ENCODE results near the gene PLSCR4. TPM values are rescaled to one million over a fixed set of nuclear protein-coding genes. Genes with fewer than 3 reads are reported as not detected.

Gene PLSCR4
- total RNA-seq, 1 donor from 2014 or later: 1.1 TPM

- H2AFZ ChIP-seq (ENCODE audit: low read depth, low read length): no peak overlapping the region
- no peak overlapping the region for H3K9ac ChIP-seq (ENCODE audit: low read length)
- no peak overlapping the region for H3K4me3 Mint-ChIP-seq (ENCODE audit: unreplicated experiment)
- no peaks in the 10 kb centered on the region for H3K9me3 Mint-ChIP-seq (ENCODE audit: unreplicated experiment)
- no peaks in the 10 kb centered on the region for H3K4me1 ChIP-seq (ENCODE audit: insufficient read depth, low read length)
- no peaks in the 10 kb centered on the region for H3K9me3 ChIP-seq (ENCODE audit: insufficient read depth, low read depth, low read length)
- no peaks in the 10 kb centered on the region for H3K27me3 Mint-ChIP-seq (ENCODE audit: low read depth, unreplicated experiment)
- no peaks in the 10 kb centered on the region for H4K20me1 ChIP-seq (ENCODE audit: insufficient read depth, low read length)
- FAIRE-seq (no peak), DNase-seq (ENCODE audit: low read depth) (no peak)
- no peak overlapping the region for H3K27ac Mint-ChIP-seq (ENCODE audit: unreplicated experiment)
- no peaks in the 10 kb centered on the region for H3K36me3 ChIP-seq (ENCODE audit: insufficient read depth, low read length)
- TF ChIP-seq, protein P1, sequence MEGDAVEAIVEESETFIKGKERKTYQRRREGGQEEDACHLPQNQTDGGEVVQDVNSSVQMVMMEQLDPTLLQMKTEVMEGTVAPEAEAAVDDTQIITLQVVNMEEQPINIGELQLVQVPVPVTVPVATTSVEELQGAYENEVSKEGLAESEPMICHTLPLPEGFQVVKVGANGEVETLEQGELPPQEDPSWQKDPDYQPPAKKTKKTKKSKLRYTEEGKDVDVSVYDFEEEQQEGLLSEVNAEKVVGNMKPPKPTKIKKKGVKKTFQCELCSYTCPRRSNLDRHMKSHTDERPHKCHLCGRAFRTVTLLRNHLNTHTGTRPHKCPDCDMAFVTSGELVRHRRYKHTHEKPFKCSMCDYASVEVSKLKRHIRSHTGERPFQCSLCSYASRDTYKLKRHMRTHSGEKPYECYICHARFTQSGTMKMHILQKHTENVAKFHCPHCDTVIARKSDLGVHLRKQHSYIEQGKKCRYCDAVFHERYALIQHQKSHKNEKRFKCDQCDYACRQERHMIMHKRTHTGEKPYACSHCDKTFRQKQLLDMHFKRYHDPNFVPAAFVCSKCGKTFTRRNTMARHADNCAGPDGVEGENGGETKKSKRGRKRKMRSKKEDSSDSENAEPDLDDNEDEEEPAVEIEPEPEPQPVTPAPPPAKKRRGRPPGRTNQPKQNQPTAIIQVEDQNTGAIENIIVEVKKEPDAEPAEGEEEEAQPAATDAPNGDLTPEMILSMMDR (IDR thresholded peaks at IDR 0.05; ENCODE audit: insufficient read depth, low read depth, low read length): no peak
- TF ChIP-seq EZH2 (IDR thresholded peaks at IDR 0.05; ENCODE audit: insufficient read depth, low read length): no peak
- no peaks in the 10 kb centered on the region for H3K4me1 Mint-ChIP-seq (ENCODE audit: low read depth, unreplicated experiment)
- no peak overlapping the region for H3K4me2 ChIP-seq (ENCODE audit: low read length)
- H3K4me3 ChIP-seq (ENCODE audit: insufficient read depth, low read depth, low read length): no peak overlapping the region
- no peaks in the 10 kb centered on the region for H3K79me2 ChIP-seq (ENCODE audit: insufficient read depth, low read length)
- no peak overlapping the region for H3K27ac ChIP-seq (ENCODE audit: low read depth, low read length)
- H3K36me3 Mint-ChIP-seq (ENCODE audit: low read depth, unreplicated experiment): no peaks in the 10 kb centered on the region
- H3K27me3 ChIP-seq (ENCODE audit: insufficient read depth, low read length): no peaks in the 10 kb centered on the region
Measured at GRCh38 chr3:146268535-146269219, 17.8 kb upstream of the PLSCR4 start.

- no peak for TF ChIP-seq EZH2 (IDR thresholded peaks at IDR 0.05; ENCODE audit: insufficient read depth, low read length)
- TF ChIP-seq, protein P1 (IDR thresholded peaks at IDR 0.05; ENCODE audit: insufficient read depth, low read depth, low read length): no peak
Measured at GRCh38 chr3:146265720-146266119, 14.8 kb upstream of the PLSCR4 start.

More at GRCh38 chr3:146265720-146266119, 14.8 kb upstream of the PLSCR4 start:
- Mint-ChIP-seq H3K4me3 (ENCODE audit: unreplicated experiment) (no peak overlapping the region), H3K9me3 (ENCODE audit: unreplicated experiment) (no peaks in the 10 kb centered on the region), H3K36me3 (ENCODE audit: low read depth, unreplicated experiment) (no peaks in the 10 kb centered on the region), H3K27me3 (ENCODE audit: low read depth, unreplicated experiment) (no peaks in the 10 kb centered on the region), H3K4me1 (ENCODE audit: low read depth, unreplicated experiment) (no peaks in the 10 kb centered on the region), H3K27ac (ENCODE audit: unreplicated experiment) (no peak overlapping the region)
- Histone ChIP-seq H2AFZ (ENCODE audit: low read depth, low read length) (no peak overlapping the region), H3K36me3 (ENCODE audit: insufficient read depth, low read length) (no peaks in the 10 kb centered on the region), H4K20me1 (ENCODE audit: insufficient read depth, low read length) (no peaks in the 10 kb centered on the region), H3K9me3 (ENCODE audit: insufficient read depth, low read depth, low read length) (no peaks in the 10 kb centered on the region), H3K9ac (ENCODE audit: low read length) (no peak overlapping the region), H3K27me3 (ENCODE audit: insufficient read depth, low read length) (no peaks in the 10 kb centered on the region), H3K4me3 (ENCODE audit: insufficient read depth, low read depth, low read length) (no peak overlapping the region), H3K4me2 (ENCODE audit: low read length) (no peak overlapping the region), H3K27ac (ENCODE audit: low read depth, low read length) (no peak overlapping the region), H3K79me2 (ENCODE audit: insufficient read depth, low read length) (no peaks in the 10 kb centered on the region), H3K4me1 (ENCODE audit: insufficient read depth, low read length) (no peaks in the 10 kb centered on the region)
- no peak for DNase-seq (ENCODE audit: low read depth)
- no peak for FAIRE-seq

Measured in astrocyte (in vitro differentiated cells and primary cell).